ENCODE measurements around the gene FNDC3A. TPM values are rescaled to one million over a fixed set of nuclear protein-coding genes. Genes with fewer than 3 reads are reported as not detected.

The FNDC3A gene
- total and polyA plus RNA-seq, 9 of the 15 experiments (the other 6 are each of a cell fraction or from before 2014, with no cell fraction given): 4.1 to 22.0 (median 13.5) TPM

GRCh38 chr13:48946163-48946562 is 29.5 kb upstream of the FNDC3A start:
- no peaks in the 10 kb centered on the region for H3K9me3 ChIP-seq (replicated peaks; ENCODE audit: control insufficient read depth, insufficient read depth, low read depth, low read length)
- H3K36me3 ChIP-seq (ENCODE audit: control insufficient read depth, insufficient read depth, low read length): no peaks in the 10 kb centered on the region
- H3K27ac ChIP-seq (ENCODE audit: extremely low read depth, low read depth, low read length): no peak overlapping the region
- no peak for TF ChIP-seq RCOR1 (IDR thresholded peaks at IDR 0.05; ENCODE audit: borderline replicate concordance in 1 of 2, low read depth in 2 of 2, low read length in 2 of 2)
- TF ChIP-seq MEIS2 (IDR thresholded peaks at IDR 0.05; ENCODE audit: partially characterized antibody): peak; percentile 39
- FAIRE-seq: no peak
- no peak overlapping the region for H3K4me2 ChIP-seq (ENCODE audit: insufficient read depth, low read length)
- H3K9ac ChIP-seq (ENCODE audit: insufficient read depth in 1 of 2, low read depth in 2 of 2, low read length in 2 of 2): no peak overlapping the region
- no peaks in the 10 kb centered on the region for H3K9me1 ChIP-seq (ENCODE audit: control insufficient read depth, insufficient read depth, low read length)
- no peaks in the 10 kb centered on the region for H3K27me3 ChIP-seq (ENCODE audit: control insufficient read depth in 2 of 2, insufficient read depth in 2 of 2, low read length in 2 of 2)
- no peak overlapping the region for H2AFZ ChIP-seq (ENCODE audit: low read depth, low read length)
- ChIA-PET CTCF (ENCODE audit: low intra/inter-chr PET ratio) (no interaction called here), POLR2A (no interaction called here)
- H3K4me1 ChIP-seq (replicated peaks in 1 of 2; ENCODE audit: control insufficient read depth in 2 of 2, insufficient read depth in 2 of 2, low read length in 2 of 2): no peaks in the 10 kb centered on the region
- intact Hi-C loops (cut with micrococcal nuclease): no loop called here
- no TSS peak for BruUV-seq (replicated peaks)
- no peak overlapping the region for H3K4me3 ChIP-seq
- in situ Hi-C loops (cut with MboI): no loop called here
- no peaks in the 10 kb centered on the region for H4K20me1 ChIP-seq (replicated peaks; ENCODE audit: control insufficient read depth, insufficient read depth, low read length)
- H3K79me2 ChIP-seq (ENCODE audit: control insufficient read depth, insufficient read depth, low read length): no peaks in the 10 kb centered on the region
- no peak for DNase-seq (ENCODE audit: extremely low read depth in 1 of 4, low spot score in 3 of 4)
- 18% methylated on average over 2 of the region's 2 CpGs for WGBS (ENCODE audit: insufficient coverage, low coverage, missing lambda C conversion rate)
- no peak for ATAC-seq

- Histone ChIP-seq H3K79me2 (ENCODE audit: control insufficient read depth, insufficient read depth, low read length) (no peaks in the 10 kb centered on the region), H3K9me3 (replicated peaks; ENCODE audit: control insufficient read depth, insufficient read depth, low read depth, low read length) (no peaks in the 10 kb centered on the region), H3K27ac (ENCODE audit: extremely low read depth, low read depth, low read length) (no peak overlapping the region), H2AFZ (ENCODE audit: low read depth, low read length) (no peak overlapping the region), H3K9ac (ENCODE audit: insufficient read depth in 1 of 2, low read depth in 2 of 2, low read length in 2 of 2) (no peak overlapping the region), H4K20me1 (replicated peaks; ENCODE audit: control insufficient read depth, insufficient read depth, low read length) (no peaks in the 10 kb centered on the region), H3K36me3 (ENCODE audit: control insufficient read depth, insufficient read depth, low read length) (no peaks in the 10 kb centered on the region), H3K4me3 (no peak overlapping the region), H3K27me3 (ENCODE audit: control insufficient read depth in 2 of 2, insufficient read depth in 2 of 2, low read length in 2 of 2) (no peaks in the 10 kb centered on the region), H3K9me1 (ENCODE audit: control insufficient read depth, insufficient read depth, low read length) (no peaks in the 10 kb centered on the region), H3K4me1 (replicated peaks in 1 of 2; ENCODE audit: control insufficient read depth in 2 of 2, insufficient read depth in 2 of 2, low read length in 2 of 2) (no peaks in the 10 kb centered on the region), H3K4me2 (ENCODE audit: insufficient read depth, low read length) (no peak overlapping the region)
- DNase-seq (ENCODE audit: extremely low read depth in 1 of 4, low spot score in 3 of 4): no peak
- intact Hi-C loops (cut with micrococcal nuclease) (no loop called here), in situ Hi-C loops (cut with MboI) (no loop called here)
- POLR2A ChIA-PET: no interaction called here
- BruUV-seq (replicated peaks): no TSS peak
- WGBS (ENCODE audit: insufficient coverage, low coverage, missing lambda C conversion rate): 11% methylated on average over 4 of the region's 4 CpGs
- FAIRE-seq: no peak
- CTCF ChIA-PET (ENCODE audit: low intra/inter-chr PET ratio): no interaction called here
- ATAC-seq: no peak
- TF ChIP-seq NKRF (IDR thresholded peaks at IDR 0.05; ENCODE audit: borderline replicate concordance) (no peak), ARID2 (IDR thresholded peaks at IDR 0.05) (no peak), MCM5 (IDR thresholded peaks at IDR 0.05; ENCODE audit: low read depth) (no peak), MAFF (IDR thresholded peaks at IDR 0.05; ENCODE audit: low read length) (peak; percentile 82), NR2C2 (CRISPR knock-in tag; IDR thresholded peaks at IDR 0.05) (no peak), NR2C2 (tag; IDR thresholded peaks at IDR 0.05) (no peak), ZC3H4 (CRISPR knock-in tag; IDR thresholded peaks at IDR 0.05; ENCODE audit: borderline replicate concordance) (no peak), CREM (IDR thresholded peaks at IDR 0.05; ENCODE audit: low read depth) (no peak), C11orf30 (IDR thresholded peaks at IDR 0.05; ENCODE audit: low read depth) (peak; percentile 72; the same call in 1 of the 2 replicates), RBM39 (optimal IDR thresholded peaks at IDR 0.05; ENCODE audit: low read depth, low read length) (no peak), KDM2B (CRISPR knock-in tag; IDR thresholded peaks at IDR 0.05) (no peak), MEF2D (tag; conservative IDR thresholded peaks at IDR 0.05; ENCODE audit: low read depth) (no peak), MTA3 (IDR thresholded peaks at IDR 0.05; ENCODE audit: borderline replicate concordance) (no peak), CCAR2 (IDR thresholded peaks at IDR 0.05; ENCODE audit: low read depth, low read length) (no peak)
Observed at GRCh38 chr13:48949566-48950500, 25.9 kb upstream of the FNDC3A start.
